Nephron (organoid): ENCODE results near the gene CCT8.
"Not testable (repeated sequence)": the region's sequence is repeated elsewhere in the genome, so short reads cannot be mapped to it uniquely, and the experiment has no call there.

ENCODE experiments used
- H3K27ac Mint-ChIP-seq, 3 experiments: 2 replicates each; pipeline ENCODE4 v1.8.0; 2020; ENCODE audit warnings: mixed read lengths in 3 of 3, mild to moderate bottlenecking in 2 of 3, moderate library complexity in 1 of 3
- H3K27me3 Mint-ChIP-seq: 2 replicates; pipeline ENCODE4 v1.8.0; 2021; ENCODE audit warnings: low read depth, mild to moderate bottlenecking, moderate library complexity, mixed read lengths
- H3K36me3 Mint-ChIP-seq: 2 replicates; pipeline ENCODE4 v1.8.0; 2020; ENCODE audit warnings: low read depth, mixed read lengths
- H3K4me1 Mint-ChIP-seq: 2 replicates; pipeline ENCODE4 v1.8.0; 2020; ENCODE audit warnings: mixed read lengths
- H3K4me3 Mint-ChIP-seq, 3 experiments: 2 replicates each; pipeline ENCODE4 v1.8.0; 2020; ENCODE audit warnings: mild to moderate bottlenecking in 3 of 3, mixed read lengths in 3 of 3, moderate library complexity in 2 of 3
- H3K9me3 Mint-ChIP-seq: 2 replicates; pipeline ENCODE4 v1.8.0; 2020; ENCODE audit warnings: mixed read lengths
- TF ChIP-seq, protein P1 (sequence below), 3 experiments: fragments of 200-600 bp; sonication (generic); IDR thresholded peaks; one replicate each; pipeline ENCODE4 v1.5.0; 2021; ENCODE audit warnings: antibody characterized with exemption in 3 of 3; ENCODE audit not compliant: unreplicated experiment in 3 of 3

CCT8 gene

DNA sequence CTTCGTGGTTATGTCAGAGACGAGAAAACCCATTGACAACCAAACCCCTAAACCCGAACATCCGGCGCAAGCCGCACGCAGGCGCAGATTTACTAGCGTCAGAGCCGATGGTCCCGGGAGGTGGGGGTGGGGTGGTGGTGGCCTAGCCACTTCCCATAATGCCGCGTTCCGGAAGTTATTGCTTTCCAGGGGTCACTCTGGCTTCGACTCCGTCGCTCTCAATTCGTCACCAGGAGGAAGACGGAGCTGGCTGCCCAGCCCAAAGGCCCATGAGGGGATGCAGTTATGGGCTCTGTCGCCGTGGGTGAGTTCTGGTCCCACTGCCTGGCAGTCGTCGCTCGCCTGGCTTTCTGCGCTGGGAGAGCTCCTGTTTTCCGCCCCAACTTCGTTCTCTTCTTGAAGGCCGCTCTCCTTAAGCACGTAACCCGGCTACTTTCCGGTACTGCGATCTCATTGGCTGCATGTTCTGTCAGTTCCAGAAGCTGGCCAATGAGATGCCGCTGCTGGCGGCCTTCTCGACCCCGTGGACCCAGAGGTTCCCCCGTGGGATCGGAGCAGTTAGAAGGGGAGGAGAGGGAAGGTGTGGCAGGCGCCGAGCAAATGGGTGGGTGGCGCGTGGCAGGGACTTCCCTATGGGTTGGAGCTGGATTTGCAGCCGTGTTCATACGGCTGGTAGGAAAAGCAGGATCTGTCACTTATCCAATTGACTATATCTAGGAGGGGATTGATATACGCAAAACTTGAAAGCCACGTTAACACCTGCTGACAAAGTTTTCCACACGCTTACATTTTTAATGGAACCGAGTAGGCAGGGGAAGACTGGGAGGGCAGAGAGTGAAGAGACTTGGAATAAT is 48.7 kb downstream of the CCT8 start, which contains the start of gene USP16:
Gene USP16, plus strand, starts transcription at position 195 of the 854 bp plus-strand sequence. CDS start 3,246 bp downstream, outside the sequence.
- peak within 1 kb of the TSS; percentile 89 to 94 (median 91) for H3K4me3 Mint-ChIP-seq
- peaks cover 14% of the 10 kb centered on the region for H3K4me1 Mint-ChIP-seq
- peak within 1 kb of the TSS; percentile 98 to 100 (median 100) for H3K27ac Mint-ChIP-seq
- H3K27me3 Mint-ChIP-seq = no peaks in the 10 kb centered on the region
- TF ChIP-seq, protein P1, sequence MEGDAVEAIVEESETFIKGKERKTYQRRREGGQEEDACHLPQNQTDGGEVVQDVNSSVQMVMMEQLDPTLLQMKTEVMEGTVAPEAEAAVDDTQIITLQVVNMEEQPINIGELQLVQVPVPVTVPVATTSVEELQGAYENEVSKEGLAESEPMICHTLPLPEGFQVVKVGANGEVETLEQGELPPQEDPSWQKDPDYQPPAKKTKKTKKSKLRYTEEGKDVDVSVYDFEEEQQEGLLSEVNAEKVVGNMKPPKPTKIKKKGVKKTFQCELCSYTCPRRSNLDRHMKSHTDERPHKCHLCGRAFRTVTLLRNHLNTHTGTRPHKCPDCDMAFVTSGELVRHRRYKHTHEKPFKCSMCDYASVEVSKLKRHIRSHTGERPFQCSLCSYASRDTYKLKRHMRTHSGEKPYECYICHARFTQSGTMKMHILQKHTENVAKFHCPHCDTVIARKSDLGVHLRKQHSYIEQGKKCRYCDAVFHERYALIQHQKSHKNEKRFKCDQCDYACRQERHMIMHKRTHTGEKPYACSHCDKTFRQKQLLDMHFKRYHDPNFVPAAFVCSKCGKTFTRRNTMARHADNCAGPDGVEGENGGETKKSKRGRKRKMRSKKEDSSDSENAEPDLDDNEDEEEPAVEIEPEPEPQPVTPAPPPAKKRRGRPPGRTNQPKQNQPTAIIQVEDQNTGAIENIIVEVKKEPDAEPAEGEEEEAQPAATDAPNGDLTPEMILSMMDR (IDR thresholded peaks at IDR 0.05; ENCODE audit: unreplicated experiment in 3 of 3) = peak; percentile 22 to 34 (median 25)
- H3K9me3 Mint-ChIP-seq = no peaks in the 10 kb centered on the region
- H3K36me3 Mint-ChIP-seq = peaks cover 8% of the 10 kb centered on the region

DNA sequence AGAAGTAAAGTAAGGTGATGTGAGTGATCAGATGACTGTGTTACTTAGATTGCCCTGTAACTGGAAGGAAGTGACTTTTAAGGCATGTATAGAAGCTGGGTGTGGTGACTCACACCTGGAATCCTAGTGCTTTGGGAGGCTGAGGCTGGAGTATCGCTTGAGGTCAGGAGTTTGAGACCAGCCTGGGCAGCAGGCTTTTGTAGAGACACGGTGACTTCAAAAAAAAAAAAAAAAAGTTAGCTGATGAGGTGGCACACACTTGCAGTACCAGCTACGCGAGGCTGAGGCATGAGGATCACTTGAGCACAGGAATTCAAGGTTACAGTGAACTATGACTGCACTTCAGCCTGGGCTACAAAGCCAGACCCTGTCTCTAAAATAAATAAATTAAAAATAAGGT is 51.3 kb downstream of the CCT8 start:
- Mint-ChIP-seq H3K4me1 (peaks cover 24% of the 10 kb centered on the region), H3K27me3 (no peaks in the 10 kb centered on the region), H3K27ac (no peak overlapping the region), H3K36me3 (no peaks in the 10 kb centered on the region), H3K9me3 (no peaks in the 10 kb centered on the region), H3K4me3 (peak overlapping the region; percentile 21 to 45 (median 27))
- TF ChIP-seq, protein P1 (IDR thresholded peaks at IDR 0.05; ENCODE audit: unreplicated experiment in 3 of 3) = no peak

- Mint-ChIP-seq H3K4me1 (peaks cover 11% of the 10 kb centered on the region), H3K27me3 (no peaks in the 10 kb centered on the region), H3K36me3 (no peaks in the 10 kb centered on the region), H3K9me3 (no peaks in the 10 kb centered on the region), H3K27ac (peak overlapping the region; percentile 2 to 54 (median 12)), H3K4me3 (peak overlapping the region; percentile 77 to 86 (median 80))
- TF ChIP-seq, protein P1 (IDR thresholded peaks at IDR 0.05; ENCODE audit: unreplicated experiment in 3 of 3) = no peak
Observed at GRCh38 chr21:29018540-29018939, 54.9 kb downstream of the CCT8 start.

DNA sequence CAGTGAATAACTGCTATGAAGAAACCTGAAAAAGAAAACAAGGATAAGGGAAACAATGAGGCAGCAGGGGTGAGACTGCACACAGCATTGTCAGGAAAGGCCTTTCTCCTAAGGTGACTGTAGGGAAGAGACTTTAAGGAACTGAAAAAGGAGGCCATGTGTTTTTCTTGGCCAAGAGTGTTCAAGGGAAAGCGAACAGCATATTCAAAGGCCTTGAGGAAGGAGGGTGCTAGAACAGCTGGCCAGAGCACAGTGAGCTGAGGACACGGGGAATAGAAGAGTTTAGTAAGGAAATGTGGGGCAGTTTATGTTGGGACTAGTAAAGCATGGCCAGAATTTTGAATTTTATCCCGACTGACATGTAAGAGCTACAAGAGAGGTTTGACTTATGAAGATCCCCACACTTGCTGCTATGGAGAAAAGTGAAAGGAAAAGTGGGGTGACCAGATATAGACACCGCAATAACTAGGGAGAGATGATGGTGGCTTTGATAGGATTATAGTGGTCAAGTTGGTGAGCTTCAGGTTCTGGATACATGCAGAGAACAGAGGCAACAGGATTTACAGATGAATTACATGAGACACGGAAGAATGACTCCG is 55.7 kb downstream of the CCT8 start:
- TF ChIP-seq, protein P1 (IDR thresholded peaks at IDR 0.05; ENCODE audit: unreplicated experiment in 3 of 3) = no peak
- H3K36me3 Mint-ChIP-seq = peaks cover 5% of the 10 kb centered on the region
- H3K9me3 Mint-ChIP-seq = peaks cover 4% of the 10 kb centered on the region
- H3K4me3 Mint-ChIP-seq = peak overlapping the region; percentile 77 to 86 (median 80)
- peaks cover 11% of the 10 kb centered on the region for H3K4me1 Mint-ChIP-seq
- H3K27ac Mint-ChIP-seq = peak overlapping the region; percentile 2 to 14 (median 12)
- H3K27me3 Mint-ChIP-seq = peaks cover 3% of the 10 kb centered on the region

- peaks cover 14% of the 10 kb centered on the region for H3K36me3 Mint-ChIP-seq
- not testable (repeated sequence) for H3K4me1 Mint-ChIP-seq, H3K27ac Mint-ChIP-seq, H3K27me3 Mint-ChIP-seq, H3K4me3 Mint-ChIP-seq, H3K9me3 Mint-ChIP-seq
Observed at GRCh38 chr21:29011236-29011635, 62.2 kb downstream of the CCT8 start.

GRCh38 chr21:29008367-29008766 is 65.1 kb downstream of the CCT8 start:
- H3K4me3 Mint-ChIP-seq = no peak overlapping the region
- H3K9me3 Mint-ChIP-seq = peaks cover 8% of the 10 kb centered on the region
- peaks cover 3% of the 10 kb centered on the region for H3K27me3 Mint-ChIP-seq
- TF ChIP-seq, protein P1 (IDR thresholded peaks at IDR 0.05; ENCODE audit: unreplicated experiment in 3 of 3) = no peak
- no peak overlapping the region for H3K27ac Mint-ChIP-seq
- peaks cover 14% of the 10 kb centered on the region for H3K36me3 Mint-ChIP-seq
- H3K4me1 Mint-ChIP-seq = no peaks in the 10 kb centered on the region
